HG03439 (cell line): ENCODE results near the gene NCAM1.

Experiments used
- ATAC-seq: cut with Tn5 transposase; IDR thresholded peaks from one replicate; pipeline ENCODE4 v1.9.1; 2021; ENCODE audit warnings: mild to moderate bottlenecking, moderate library complexity; ENCODE audit not compliant: unreplicated experiment

Gene NCAM1

DNA sequence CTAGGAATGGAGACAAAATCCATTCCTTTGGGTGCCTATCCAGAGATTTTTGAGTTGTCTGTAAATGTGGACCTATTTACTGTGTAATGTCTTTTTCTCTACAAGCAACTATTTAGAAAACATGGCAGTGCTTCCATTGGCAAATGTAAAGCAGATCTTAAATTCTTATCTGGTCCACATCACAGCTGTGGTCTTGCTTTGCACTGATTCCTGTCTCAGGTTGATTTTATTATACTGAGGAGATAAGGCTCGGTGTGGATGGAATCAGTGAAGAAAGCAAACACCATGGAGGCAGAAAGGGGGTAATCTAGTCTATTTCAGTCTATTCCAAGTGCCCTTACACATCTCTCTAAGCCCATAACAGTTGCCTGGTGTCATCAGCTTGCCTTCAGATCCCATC lies 160.5 kb downstream of the NCAM1 start:
- ATAC-seq: no peak

DNA sequence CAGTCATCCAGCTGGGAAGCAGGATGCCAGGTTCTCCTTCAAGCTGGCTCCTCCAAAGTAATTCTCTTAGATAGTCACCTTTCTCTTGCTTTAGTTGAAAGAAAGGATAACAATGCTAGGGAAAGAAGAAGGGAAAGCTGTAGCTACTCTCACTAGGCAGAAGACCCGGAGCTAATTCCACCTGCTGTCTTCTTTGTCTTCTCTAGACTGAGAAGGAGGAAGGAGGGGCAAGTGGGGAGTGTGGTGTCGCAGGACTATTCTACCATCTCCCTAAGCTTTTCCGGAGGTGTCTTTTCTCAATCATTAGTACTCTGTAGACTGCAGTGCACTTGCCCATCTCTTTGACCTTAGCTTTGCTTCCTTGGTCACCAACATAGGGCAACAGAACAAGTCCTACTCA lies 162.8 kb downstream of the NCAM1 start:
- ATAC-seq: no peak

DNA sequence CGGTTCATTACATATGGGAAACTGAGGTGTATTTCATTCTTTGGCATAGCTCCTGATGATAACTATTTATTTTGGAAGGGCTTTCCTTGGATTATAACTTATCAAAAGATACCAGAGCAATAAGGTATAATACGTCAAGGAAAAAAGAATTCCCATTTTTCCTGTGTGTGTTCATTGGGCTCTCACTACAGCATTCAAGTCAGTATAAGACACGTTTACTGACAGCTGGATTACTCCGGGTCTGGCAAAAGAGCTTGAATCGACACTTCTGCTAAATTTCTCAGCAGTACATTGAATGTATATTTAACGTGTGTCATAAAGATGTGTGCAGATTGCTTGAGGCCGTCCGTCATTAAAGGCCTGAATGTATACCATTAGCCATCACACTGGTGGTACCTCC lies 163.4 kb downstream of the NCAM1 start:
- no peak for ATAC-seq

DNA sequence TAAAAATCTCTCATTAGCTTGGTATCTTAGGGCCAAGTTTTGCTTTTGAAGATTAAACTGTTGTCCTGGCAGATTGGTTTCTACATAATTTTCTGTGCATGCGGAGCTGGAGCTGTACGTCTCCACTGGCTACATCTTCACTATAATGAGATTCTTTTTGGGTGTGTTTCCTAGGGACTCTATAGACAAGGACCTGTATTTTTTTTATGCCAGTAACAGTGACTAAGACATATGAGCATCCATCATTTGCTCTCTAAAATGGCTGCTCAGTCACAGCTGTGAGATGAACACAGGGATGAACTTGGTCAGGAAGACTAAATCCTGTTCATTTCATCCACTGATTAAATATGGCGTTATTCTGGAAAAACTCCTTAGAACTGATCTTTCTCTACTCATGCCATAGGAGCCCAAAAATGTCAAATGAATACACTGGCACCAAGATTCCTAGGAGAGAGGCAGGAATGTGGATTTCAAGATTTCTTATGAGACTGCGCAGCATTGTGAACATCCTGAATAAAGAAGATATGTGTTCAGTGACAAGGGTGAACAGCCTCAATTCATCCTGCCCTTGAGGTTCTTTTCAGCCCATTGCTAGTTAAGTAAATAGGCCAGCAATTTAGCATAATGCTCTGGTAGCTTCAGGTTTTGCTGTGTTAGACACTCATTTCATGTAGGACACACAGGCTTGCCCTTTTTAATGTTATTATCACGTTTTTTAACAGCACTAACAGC lies 168.2 kb downstream of the NCAM1 start:
- no peak for ATAC-seq

DNA sequence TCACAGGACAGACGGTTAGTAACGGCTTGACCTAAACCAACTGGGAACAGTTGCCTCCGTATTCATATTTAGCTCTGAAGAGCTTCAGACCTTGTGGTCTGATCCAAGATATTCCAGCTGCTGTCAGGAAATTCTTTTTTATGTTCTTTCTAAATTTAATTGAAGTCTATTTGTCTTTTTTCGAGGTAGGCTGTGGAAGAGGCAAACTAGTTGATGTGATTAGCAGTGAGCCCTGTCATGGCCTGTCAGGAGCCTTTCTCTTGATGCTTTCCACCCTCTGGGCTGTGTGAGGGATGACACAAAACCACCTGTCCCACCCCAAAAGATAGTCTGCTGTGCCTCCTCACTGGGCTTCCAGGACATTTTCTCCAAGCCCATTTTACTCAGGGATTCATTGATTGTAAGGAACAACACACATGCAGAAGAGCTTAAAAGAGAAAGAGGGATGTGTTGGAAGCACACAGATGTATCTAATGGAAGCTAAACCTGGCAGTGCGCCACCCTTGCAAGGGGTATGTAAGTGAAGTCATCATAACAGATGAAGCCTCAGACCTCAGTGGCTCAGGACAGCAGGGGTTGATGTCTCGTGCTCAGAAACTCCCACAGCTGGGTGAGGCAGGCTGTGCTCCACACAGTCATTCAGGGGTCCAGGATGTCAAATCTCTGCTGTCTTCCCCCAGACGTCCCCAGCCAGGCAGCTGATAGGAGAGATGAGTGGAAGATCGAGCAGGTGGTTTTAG lies 170.0 kb downstream of the NCAM1 start:
- no peak for ATAC-seq

DNA sequence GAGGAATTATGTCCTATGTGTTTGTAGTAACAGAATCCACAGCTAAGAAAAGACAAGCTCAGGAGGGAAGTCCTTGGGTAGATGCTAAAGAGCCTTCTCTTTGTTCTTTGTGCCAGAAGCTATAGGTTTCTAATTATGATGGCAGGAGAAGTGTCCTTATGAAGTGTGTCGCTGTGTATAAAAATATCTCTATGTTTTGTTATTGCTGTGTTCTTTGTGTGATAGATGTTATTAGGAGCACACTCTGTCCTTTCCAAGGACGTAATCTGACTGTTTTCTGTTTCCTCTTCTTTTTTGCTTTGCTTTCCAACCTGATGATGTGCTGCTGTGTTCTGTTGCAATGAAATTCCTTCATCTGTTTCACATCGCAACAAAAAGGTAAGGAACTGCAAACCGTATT lies 171.9 kb downstream of the NCAM1 start:
- no peak for ATAC-seq

DNA sequence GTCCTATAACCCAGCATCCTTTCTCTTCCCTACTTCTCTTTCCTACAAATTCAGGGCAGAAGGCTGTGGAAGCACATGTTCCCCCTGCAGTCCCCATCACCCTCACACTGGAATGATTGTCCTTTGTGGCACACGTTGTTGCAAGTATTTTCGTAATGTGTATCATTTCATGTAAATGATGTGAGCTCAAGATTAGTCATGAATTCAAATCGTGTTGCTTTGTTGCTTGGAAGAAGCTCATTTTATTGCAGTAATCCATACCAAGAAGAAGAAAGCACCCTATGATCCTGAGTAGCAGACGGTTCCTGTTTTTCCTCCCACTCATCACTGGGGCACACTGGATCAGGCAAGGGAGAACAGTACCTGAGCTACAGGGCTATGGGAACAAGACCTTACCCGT lies 173.4 kb downstream of the NCAM1 start:
- no peak for ATAC-seq

DNA sequence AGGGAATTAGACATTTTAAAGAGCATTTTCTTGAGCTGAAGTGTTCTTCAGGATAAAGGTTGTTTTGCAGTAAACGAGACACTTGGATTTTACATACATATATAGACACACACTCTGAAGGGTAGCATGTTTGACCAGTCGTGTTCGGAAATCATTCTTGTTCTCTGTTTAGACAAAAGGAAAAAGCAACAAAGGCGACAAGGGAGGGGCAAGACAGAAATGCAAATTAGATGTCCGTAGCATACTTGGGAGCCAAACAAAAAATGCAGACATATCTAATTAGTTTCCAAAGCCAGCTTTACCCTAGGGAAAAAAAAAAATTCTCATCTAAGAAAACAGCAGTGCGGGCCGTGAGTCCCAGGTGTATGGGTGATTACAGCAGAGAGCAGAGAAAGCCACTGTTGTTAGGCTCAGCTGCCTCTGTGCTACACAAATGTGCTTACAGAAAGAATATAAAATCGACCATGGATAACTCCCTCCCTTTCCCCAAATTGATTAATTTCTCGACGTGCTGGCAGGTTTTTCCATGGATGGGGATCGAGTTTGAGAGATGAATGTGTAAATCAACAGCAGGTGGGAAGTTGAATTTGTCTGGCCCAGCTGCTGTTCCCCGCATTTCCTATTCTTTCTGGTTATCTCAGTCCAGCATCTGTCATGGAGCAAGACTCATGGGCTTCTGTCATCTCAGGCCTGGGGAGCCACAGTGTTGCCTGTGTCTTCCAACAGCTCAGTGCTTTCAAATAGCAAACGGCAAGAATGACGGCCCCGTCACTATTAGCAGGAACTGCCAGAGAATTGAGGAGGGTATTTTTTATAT lies 176.7 kb downstream of the NCAM1 start:
- no peak for ATAC-seq

DNA sequence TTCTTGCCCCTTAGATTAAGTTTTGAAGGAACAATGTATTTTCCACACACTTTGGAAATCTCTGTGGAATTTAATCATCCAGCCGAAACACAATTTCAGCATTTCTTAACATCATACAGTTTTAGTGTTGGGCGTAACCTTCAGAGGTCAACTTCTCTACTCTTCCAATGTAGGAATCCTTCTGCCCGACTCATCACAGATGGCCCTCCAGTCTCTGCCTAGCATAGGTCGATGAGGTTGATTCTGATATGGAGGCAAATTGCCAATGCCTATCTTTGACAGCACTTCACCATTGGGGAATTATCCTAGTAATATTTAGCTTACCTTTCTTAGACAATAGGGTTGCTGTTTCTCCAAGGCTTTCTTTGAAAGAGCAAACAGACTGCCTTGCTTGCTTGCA lies 177.5 kb downstream of the NCAM1 start:
- ATAC-seq: no peak

DNA sequence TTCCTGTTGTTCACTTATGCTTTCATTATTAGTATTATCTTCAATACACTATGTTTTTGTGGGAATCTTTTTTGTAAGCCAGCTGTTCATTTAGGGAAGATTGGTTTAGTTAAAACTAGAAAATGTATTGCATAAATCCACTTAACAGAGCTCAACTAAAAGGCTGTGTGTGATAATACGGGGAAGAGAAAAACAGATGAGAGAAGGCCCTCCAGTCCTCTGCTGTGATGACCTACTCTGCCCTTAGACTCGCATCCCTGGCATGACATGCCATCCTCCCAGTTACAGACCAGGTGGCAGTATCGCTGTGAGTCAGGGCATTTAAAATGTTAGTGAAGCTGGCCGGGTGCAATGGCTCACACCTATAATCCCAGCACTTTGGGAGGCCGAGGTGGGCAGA lies 179.8 kb downstream of the NCAM1 start:
- no peak for ATAC-seq

DNA sequence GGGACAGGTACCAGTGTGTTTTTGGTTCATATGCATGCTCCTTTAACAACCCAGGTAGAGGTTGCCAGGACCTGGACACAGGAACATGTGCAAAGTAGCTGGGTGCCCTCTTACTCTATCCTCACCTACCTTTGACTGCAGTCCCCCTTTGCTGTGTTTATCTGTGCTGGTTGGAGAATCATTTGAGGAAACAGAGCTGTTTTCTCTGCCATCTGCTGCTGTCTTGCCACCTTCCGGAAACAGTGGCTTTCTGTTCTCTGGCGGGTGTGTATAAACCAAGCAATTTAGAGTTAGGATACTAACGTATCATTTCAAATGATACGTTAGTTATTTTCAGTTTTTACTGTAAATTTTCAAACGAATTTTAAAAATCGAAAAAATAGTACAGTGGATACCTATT lies 181.3 kb downstream of the NCAM1 start:
- no peak for ATAC-seq

DNA sequence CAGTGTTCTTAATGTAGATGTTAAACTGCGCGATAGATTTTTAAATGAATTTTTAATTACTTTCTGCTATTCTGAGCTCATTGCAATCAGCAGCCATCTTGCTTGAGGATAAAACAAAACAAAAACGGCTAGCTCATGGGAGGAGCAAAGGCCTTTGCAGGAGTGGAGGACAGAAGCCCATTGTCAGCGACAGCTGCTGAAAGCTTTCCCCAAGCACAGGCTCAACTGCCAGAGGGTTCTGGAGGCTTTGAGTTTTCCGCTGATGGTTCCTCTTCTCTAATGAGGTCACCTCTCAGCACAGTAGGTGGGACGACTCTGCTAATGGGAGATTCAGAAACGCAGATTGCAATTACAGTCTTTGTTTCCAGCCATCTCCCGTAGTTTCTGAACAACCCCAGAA lies 186.0 kb downstream of the NCAM1 start:
- ATAC-seq: no peak

DNA sequence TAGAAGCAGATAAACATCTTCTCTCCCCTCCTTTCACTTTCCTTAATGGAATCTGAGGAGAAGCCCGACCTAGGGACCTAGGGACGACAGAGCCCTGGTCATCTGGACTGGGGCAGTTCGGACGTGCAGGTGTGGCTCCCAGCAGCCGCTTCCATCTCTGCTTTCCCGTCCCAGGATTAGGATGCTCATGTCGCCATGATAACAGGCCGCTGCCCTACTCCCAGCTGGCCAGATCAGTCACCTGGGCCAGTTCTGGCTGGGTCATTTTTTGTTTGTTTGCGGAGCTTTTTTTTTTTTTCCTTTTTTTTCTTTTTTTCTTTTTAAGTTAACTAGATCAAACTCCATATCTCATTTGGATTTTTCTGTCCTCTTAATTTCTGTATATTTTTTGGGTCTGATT lies 186.9 kb downstream of the NCAM1 start:
- ATAC-seq: no peak

DNA sequence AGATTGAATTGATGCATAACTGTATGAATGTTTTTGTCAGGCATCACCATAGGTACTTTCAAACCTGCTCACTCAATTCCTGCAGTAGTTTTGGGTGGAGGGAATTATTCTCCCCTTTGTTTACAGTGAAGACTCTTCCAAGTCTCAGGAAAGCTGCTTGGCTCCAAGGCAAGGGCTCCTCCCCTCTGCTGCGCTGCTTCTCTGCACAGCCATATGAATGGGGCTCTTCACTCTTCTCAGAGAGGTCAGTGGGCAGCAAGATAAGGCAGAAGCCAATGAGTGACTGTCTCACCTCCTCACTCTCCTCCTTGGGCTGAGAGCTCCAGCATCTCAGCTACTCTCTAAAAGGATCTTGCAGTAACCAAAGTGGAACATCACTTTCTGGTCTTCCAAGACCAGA lies 187.4 kb downstream of the NCAM1 start:
- ATAC-seq: no peak

DNA sequence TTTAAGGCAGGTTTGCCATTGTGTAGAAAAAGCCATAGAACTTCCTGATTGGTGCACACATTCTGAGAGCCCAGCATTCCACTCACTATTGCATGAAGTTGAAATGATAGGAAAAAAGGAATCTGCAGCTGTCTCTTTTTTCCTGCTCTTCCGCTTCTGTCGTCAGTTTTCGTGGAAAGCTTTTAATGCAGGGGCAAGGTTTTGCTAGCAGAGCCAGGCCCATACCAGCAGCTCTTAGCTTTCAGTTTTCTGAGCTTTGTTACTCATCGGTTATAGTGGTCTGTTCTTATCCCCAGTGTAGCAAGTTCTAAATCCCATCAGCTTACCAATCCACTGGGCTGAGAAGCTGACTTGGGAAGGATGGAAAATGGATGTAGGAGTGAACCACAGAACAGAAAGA lies 190.3 kb downstream of the NCAM1 start:
- ATAC-seq: no peak

DNA sequence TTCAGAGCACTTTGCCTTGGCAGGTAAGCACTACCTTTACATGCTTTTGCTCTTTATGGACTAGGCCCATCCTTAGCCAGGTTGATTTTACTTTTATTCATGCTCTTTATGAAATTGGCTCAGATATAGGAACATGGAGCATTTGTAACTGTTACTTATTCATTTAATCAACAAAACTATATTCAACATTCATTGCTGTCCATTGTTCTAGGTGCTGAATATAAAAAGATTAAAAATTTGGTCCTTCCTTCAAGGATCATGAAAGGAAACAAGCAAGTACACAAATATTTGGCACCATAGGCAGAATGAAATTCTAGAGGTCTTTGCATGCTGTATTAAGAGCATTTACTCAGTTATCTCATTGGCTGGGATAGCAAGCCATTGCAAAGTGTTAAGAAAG lies 191.3 kb downstream of the NCAM1 start:
- no peak for ATAC-seq

DNA sequence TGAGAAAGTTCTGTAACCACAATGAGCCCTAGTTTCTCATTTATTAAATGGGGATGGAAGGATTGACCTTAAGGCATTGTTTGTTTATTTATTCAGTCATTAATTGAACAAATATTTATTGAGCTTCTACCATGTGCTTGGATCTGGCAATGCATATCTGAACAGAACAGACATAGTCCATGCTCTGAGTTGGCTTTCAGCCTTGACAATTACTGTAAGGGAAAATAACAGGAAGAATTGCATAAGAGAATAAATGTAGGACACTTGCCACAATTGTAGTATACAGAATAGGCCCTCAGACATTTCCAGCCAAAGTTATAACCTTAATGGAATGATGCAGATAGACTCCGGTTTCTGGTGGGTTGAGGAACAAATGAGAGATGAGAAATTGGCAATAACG lies 192.6 kb downstream of the NCAM1 start:
- ATAC-seq: no peak

DNA sequence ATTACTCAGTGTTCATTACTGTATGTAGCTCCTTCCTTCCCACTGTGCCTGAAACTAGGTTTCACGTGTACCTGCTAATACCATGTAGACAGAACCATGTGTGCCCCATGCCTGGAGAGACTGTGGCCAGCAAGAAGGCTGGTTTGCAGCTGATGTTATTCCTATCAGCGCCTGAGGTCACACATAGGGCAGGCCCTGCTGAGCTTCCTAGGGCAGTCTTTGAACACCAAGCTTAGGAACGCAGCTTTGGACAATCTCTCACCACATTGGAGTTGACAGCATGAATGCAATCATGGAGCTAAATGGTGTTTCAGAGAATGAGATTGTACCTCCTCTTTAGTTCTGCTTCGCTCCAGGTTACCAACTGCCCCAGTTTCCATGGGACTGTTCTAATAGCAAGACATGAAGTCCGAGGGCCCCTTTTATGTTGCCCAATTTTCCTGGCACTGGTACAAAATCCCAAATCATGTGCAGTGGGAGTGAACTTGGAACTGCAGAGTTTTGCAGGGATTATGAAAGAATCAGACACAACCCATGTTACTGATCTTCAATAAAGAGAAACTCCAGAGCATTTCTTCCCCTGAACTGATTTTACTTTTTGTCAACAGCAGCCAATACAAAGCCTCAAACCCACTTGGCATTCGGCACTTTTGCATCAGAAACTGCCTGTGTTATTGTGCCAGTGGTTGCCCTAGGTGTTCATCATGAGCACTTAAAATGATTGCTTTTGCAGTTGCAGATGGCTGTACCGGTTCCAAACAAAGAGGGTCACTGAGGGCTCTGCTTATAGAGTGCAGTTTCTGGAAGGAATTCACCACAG lies 199.0 kb downstream of the NCAM1 start:
- no peak for ATAC-seq

DNA sequence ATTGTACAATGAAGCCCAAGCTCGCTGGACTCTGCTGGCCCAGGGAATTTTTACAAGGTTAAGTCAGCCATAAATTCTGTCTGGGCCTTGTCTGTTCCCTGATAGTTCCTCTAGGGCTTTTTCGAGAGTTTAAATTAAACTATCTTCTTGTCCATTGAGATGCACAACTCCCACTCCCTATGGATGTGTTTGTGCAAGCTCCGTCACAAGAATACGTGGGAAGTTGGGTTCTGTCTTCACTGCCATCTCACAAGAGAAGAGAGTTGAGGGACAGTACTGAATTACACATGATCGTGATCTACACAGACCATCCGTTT lies 199.5 kb downstream of the NCAM1 start:
- ATAC-seq: no peak

DNA sequence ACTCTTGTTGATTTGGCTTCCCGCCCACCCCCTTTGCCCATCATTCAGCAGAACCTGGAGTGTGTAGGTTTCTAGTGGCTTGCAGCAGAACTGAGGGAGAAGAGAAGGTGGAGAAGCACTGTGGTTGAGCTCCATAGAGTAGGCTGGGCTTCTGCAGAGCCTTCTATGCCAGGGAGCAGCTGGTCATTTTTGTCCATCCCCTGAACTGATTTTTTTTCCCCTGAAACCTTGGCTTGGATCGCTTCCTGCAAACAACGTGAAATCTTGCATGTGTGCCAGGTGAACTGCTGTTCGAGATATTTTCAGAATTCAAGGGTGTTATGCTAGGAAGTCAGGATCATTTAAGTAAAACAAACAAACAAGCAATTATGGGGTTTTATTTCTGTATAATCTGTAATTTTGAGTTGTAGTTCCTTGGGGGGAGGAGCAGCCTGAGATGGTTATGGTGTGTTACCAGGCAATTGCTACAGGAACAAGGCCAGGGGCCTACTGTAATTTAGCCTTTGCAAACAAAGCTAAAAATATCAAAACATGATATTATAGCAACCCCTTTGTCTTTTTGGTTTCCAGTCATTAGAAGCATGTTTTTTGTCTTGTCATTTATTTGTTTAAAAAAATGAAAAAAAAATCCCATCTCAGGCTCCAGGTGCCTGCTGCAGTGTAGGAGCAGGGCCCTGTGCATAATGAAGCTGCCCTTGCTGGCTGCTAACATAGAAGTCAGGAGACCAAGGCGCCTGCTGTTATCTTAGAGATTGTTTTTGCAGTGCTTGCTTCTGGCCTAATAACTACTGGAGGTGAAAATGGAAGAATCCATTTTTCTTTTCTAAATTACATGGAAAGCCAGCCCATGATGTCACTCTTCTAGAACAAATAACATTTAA lies 200.7 kb downstream of the NCAM1 start:
- no peak for ATAC-seq
